Measurements from ENCODE around the gene RASSF3. TPM values are rescaled to one million over a fixed set of nuclear protein-coding genes. Genes with fewer than 3 reads are reported as not detected.

The RASSF3 gene, protein sequence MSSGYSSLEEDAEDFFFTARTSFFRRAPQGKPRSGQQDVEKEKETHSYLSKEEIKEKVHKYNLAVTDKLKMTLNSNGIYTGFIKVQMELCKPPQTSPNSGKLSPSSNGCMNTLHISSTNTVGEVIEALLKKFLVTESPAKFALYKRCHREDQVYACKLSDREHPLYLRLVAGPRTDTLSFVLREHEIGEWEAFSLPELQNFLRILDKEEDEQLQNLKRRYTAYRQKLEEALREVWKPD
- 0.98 and 1.4 TPM in 2 replicates for polyA plus RNA-seq

DNA sequence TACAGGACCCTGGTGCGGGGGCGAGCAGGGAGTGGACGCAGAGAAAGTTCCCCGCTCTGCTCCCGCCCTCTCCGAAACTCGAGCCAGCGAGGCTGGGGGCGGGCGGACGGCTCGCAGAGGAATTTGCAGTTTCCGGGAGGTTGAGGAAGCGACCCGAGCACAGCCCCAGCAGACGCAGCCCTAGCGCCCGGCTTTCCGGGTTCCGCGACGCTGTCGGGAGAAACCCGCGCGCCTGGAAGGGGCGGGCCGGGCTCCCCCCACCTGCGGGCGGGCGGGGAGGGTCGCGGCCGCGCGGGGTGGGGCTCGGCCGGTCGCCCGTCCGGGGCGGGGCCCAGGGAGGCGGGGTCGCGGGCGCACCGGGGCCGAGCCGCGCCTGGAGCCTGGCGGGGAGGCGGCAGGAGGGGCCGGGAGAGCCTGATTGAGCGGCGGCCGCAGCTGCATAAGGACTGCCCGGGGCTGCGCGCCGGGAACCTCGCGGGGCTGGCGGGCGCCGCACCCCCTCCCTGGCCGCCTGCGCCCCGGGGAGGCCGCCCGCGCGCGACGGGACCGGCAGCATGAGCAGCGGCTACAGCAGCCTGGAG is at the start of gene RASSF3:
Gene RASSF3, plus strand, starts transcription at position 417 of the 581 bp plus-strand sequence. Its CDS starts 138 bp downstream, at position 555.

Other genes starting within 250 kb of the RASSF3 start
- 20.1 and 38.8 TPM in 2 replicates for gene C12orf56, start 219.7 kb upstream of the RASSF3 start, polyA plus RNA-seq
- 79.2 and 88.6 TPM in 2 replicates for gene XPOT, start 206.1 kb upstream of the RASSF3 start, polyA plus RNA-seq
- 40.2 and 43.0 TPM in 2 replicates for gene TBK1, start 158.4 kb upstream of the RASSF3 start, polyA plus RNA-seq
- 11.6 and 18.2 TPM in 2 replicates for gene GNS, start 148.9 kb downstream of the RASSF3 start, polyA plus RNA-seq
- 3.0 and 4.3 TPM in 2 replicates for gene TBC1D30, start 214.2 kb downstream of the RASSF3 start, polyA plus RNA-seq